ENCODE data around the gene TENM4.

TENM4 gene

DNA sequence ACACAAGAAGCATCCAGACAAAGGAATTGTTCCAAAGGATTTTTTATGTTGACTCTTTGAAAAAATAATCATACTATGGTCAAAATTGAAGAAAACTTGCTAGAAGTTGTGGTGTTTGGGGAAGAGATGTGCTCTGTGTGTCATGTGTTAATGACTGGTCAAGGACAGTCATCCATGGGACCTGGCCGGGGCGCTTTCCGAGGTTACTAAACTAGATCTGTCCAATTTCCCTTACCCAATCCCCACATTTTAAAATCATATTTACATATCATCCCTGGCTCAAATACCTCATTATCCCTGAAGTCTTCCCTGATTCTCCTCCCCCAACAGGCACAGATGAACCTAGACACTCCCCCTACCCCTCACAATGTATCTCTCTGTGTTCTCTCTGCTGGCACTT is 289.4 kb downstream of the TENM4 start:
- DNase-seq (ENCODE audit: low read depth, low spot score), result no peak
- Histone ChIP-seq H3K9ac (ENCODE audit: insufficient read length) (no peak overlapping the region), H3K4me3 (no peak overlapping the region), H3K36me3 (ENCODE audit: insufficient read depth, low read length) (no peaks in the 10 kb centered on the region), H3K9me3 (ENCODE audit: low read depth, low read length) (no peaks in the 10 kb centered on the region), H3K27ac (no peak overlapping the region)
- TF ChIP-seq FOXP2 (optimal IDR thresholded peaks at IDR 0.05; ENCODE audit: control extremely low read depth, extremely low read length, insufficient read depth) (no peak), POLR2AphosphoS5 (IDR thresholded peaks at IDR 0.05; ENCODE audit: borderline replicate concordance, low read depth, low read length) (no peak), EZH2 (IDR thresholded peaks at IDR 0.05) (no peak)

DNA sequence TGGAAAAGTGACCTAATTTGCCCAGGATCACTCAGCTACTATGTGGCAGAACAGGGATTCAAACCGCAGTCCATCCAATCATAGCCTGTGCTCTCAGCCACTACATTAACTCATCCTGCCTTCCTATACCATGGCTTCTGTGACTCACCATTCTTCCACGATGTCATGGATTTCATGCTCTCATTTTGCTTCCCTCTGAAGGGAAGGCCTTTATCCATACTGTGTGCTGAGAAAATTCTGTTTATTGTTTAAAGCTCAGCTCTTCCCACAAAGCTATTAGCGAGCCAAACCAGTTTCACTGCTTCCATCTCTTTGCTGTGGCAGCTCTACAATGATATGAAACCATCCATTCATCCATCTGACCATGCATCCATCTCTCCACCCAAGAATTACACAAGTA is 289.9 kb downstream of the TENM4 start:
- Histone ChIP-seq H3K36me3 (ENCODE audit: insufficient read depth, low read length) (no peaks in the 10 kb centered on the region), H3K4me3 (no peak overlapping the region), H3K9me3 (ENCODE audit: low read depth, low read length) (no peaks in the 10 kb centered on the region), H3K27ac (no peak overlapping the region), H3K9ac (ENCODE audit: insufficient read length) (no peak overlapping the region)
- no peak for DNase-seq (ENCODE audit: low read depth, low spot score)
- no peak for TF ChIP-seq POLR2AphosphoS5 (IDR thresholded peaks at IDR 0.05; ENCODE audit: borderline replicate concordance, low read depth, low read length)
- no peak for TF ChIP-seq FOXP2 (optimal IDR thresholded peaks at IDR 0.05; ENCODE audit: control extremely low read depth, extremely low read length, insufficient read depth)
- no peak for TF ChIP-seq EZH2 (IDR thresholded peaks at IDR 0.05)

DNA sequence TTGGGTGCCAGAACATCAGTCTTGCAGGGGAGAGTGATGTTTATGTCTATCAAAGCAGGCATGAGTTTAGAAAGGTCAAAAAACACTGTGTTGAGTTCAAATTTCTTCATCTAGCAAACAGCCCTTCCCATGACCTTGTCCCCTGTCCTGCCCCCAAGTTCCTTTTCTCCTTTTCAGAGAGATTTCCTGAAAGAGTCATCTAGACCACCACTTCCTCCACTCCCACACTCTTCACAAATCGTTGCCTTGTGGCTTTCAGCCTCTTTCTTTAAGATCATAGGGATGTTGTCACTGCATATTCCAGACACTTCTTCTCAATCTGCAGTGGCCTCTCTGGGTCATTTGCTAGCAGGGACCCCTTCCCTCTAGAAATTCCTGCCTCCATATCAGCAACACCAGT is 290.5 kb downstream of the TENM4 start:
- H3K36me3 ChIP-seq (ENCODE audit: insufficient read depth, low read length), result no peaks in the 10 kb centered on the region
- H3K27ac ChIP-seq, result no peak overlapping the region
- TF ChIP-seq POLR2AphosphoS5 (IDR thresholded peaks at IDR 0.05; ENCODE audit: borderline replicate concordance, low read depth, low read length) (no peak), FOXP2 (optimal IDR thresholded peaks at IDR 0.05; ENCODE audit: control extremely low read depth, extremely low read length, insufficient read depth) (no peak), EZH2 (IDR thresholded peaks at IDR 0.05) (no peak)
- H3K9ac ChIP-seq (ENCODE audit: insufficient read length), result no peak overlapping the region
- no peak overlapping the region for H3K4me3 ChIP-seq
- DNase-seq (ENCODE audit: low read depth, low spot score), result no peak
- H3K9me3 ChIP-seq (ENCODE audit: low read depth, low read length), result no peaks in the 10 kb centered on the region

DNA sequence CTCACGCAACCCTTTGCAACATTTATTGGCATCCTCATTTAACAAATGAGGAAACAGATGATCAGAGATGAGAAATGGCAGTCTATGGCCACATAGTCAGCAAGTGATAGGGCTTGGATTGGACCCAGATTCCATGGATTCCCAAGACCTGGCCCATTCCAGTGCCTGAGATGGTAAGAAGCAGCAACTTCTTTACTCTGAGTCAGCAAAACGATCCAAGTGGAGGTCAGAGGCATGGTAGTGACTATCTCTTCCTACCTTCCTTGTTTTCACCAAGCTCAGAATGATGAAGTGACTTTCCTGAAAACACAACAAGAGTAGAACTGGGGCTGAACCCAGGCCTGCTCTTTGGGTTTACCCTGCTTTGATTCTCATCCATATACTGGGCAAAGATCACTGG is 293.1 kb downstream of the TENM4 start:
- H3K36me3 ChIP-seq (ENCODE audit: insufficient read depth, low read length), result no peaks in the 10 kb centered on the region

DNA sequence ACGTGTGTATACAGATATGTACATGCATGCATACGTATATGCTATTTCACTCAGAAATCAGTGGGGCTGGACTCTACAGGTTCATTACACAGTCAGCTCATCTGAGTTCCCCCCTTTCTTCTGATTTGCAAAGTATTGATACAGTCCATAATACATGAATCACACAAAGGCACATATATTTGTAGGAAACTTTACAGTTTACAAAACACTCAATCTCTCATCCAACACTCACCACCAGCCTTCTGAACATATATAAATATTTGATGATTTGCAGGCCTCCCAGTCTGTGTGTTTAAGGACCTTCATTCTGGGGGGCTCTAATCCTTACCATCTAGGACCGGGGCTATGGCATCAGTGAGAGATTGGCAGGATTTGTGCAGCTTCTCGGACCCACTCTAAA is 293.8 kb downstream of the TENM4 start:
- no peak for DNase-seq (ENCODE audit: low read depth, low spot score)
- H3K27ac ChIP-seq, result no peak overlapping the region
- no peak for TF ChIP-seq EZH2 (IDR thresholded peaks at IDR 0.05)
- no peak for TF ChIP-seq POLR2AphosphoS5 (IDR thresholded peaks at IDR 0.05; ENCODE audit: borderline replicate concordance, low read depth, low read length)
- TF ChIP-seq FOXP2 (optimal IDR thresholded peaks at IDR 0.05; ENCODE audit: control extremely low read depth, extremely low read length, insufficient read depth), result no peak
- no peak overlapping the region for H3K4me3 ChIP-seq
- H3K36me3 ChIP-seq (ENCODE audit: insufficient read depth, low read length), result no peaks in the 10 kb centered on the region
- H3K9ac ChIP-seq (ENCODE audit: insufficient read length), result no peak overlapping the region
- H3K9me3 ChIP-seq (ENCODE audit: low read depth, low read length), result no peaks in the 10 kb centered on the region

More for the DNA sequence above, 293.1 kb downstream of the TENM4 start:
- DNase-seq (ENCODE audit: low read depth, low spot score), result no peak
- no peak for TF ChIP-seq FOXP2 (optimal IDR thresholded peaks at IDR 0.05; ENCODE audit: control extremely low read depth, extremely low read length, insufficient read depth)
- TF ChIP-seq POLR2AphosphoS5 (IDR thresholded peaks at IDR 0.05; ENCODE audit: borderline replicate concordance, low read depth, low read length), result no peak
- no peak for TF ChIP-seq EZH2 (IDR thresholded peaks at IDR 0.05)
- H3K27ac ChIP-seq, result no peak overlapping the region
- H3K9ac ChIP-seq (ENCODE audit: insufficient read length), result no peak overlapping the region
- no peaks in the 10 kb centered on the region for H3K9me3 ChIP-seq (ENCODE audit: low read depth, low read length)
- no peak overlapping the region for H3K4me3 ChIP-seq

DNA sequence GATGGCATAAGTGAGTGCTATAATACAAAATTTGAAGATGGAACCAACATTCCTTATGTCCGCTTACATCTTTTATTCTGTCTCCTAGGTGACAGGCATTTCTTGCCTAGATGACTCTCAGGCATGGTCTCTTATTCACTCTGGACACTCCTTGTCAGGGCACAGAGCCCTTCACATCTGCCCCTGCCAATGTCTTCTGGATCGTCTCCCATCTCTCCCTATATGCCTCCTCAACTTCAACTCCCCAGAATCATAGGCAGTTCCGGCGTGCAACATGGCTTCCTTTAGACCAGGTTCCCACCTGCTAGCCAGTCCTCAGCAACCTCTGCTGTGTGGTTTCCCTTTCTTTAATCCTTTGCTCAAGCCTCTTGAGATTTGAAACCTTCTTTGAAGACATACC is 300.9 kb downstream of the TENM4 start:
- no peak for DNase-seq (ENCODE audit: low read depth, low spot score)
- Histone ChIP-seq H3K36me3 (ENCODE audit: insufficient read depth, low read length) (no peaks in the 10 kb centered on the region), H3K4me3 (no peak overlapping the region), H3K9me3 (ENCODE audit: low read depth, low read length) (no peaks in the 10 kb centered on the region), H3K27ac (no peak overlapping the region), H3K9ac (ENCODE audit: insufficient read length) (no peak overlapping the region)
- TF ChIP-seq EZH2 (IDR thresholded peaks at IDR 0.05) (no peak), FOXP2 (optimal IDR thresholded peaks at IDR 0.05; ENCODE audit: control extremely low read depth, extremely low read length, insufficient read depth) (no peak), POLR2AphosphoS5 (IDR thresholded peaks at IDR 0.05; ENCODE audit: borderline replicate concordance, low read depth, low read length) (no peak)

DNA sequence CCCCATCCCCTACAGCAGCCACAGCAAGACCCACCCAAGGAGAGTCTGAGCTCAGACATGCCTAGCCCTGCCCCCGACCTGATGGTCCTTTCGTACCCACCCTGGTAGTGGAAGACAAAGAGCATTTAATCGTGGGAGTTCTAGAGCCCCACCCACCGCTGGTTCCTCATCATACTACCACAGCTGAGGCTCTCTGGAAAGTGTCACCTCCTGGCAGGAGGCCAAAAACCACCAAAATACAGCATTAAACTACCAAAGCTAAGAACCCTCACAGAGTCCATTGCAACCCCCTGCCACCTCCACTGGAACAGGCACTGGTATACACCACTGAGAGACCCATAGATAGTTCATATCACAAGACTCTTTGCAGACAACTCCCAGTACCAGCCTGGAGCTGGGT is 311.1 kb downstream of the TENM4 start:
- Histone ChIP-seq H3K27ac (no peak overlapping the region), H3K9me3 (ENCODE audit: low read depth, low read length) (no peaks in the 10 kb centered on the region), H3K36me3 (ENCODE audit: insufficient read depth, low read length) (no peaks in the 10 kb centered on the region), H3K9ac (ENCODE audit: insufficient read length) (no peak overlapping the region), H3K4me3 (no peak overlapping the region)
- TF ChIP-seq EZH2 (IDR thresholded peaks at IDR 0.05) (no peak), POLR2AphosphoS5 (IDR thresholded peaks at IDR 0.05; ENCODE audit: borderline replicate concordance, low read depth, low read length) (no peak), FOXP2 (optimal IDR thresholded peaks at IDR 0.05; ENCODE audit: control extremely low read depth, extremely low read length, insufficient read depth) (no peak)
- no peak for DNase-seq (ENCODE audit: low read depth, low spot score)

DNA sequence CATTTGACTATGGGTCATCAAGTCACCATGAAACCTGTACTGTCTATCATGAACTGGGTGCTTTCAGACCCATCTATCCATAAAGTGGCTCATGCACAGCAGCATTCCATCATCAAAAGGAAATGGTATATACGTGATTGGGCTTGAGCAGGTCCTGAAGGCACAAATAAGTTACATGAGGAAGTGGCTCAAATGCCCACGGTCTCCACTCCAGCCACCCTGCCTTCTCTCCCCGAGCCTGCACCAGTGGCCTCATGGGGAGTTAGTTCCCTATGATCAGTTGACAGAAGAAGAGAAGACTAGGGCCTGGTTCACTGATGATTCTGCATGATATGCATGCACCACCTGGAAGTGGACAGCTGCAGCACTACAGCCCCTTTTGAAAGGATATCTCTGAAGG is 312.5 kb downstream of the TENM4 start:
- Histone ChIP-seq H3K9me3 (ENCODE audit: low read depth, low read length) (no peaks in the 10 kb centered on the region), H3K4me3 (no peak overlapping the region), H3K27ac (no peak overlapping the region), H3K36me3 (ENCODE audit: insufficient read depth, low read length) (no peaks in the 10 kb centered on the region), H3K9ac (ENCODE audit: insufficient read length) (no peak overlapping the region)
- no peak for DNase-seq (ENCODE audit: low read depth, low spot score)
- no peak for TF ChIP-seq POLR2AphosphoS5 (IDR thresholded peaks at IDR 0.05; ENCODE audit: borderline replicate concordance, low read depth, low read length)
- TF ChIP-seq FOXP2 (optimal IDR thresholded peaks at IDR 0.05; ENCODE audit: control extremely low read depth, extremely low read length, insufficient read depth), result no peak
- TF ChIP-seq EZH2 (IDR thresholded peaks at IDR 0.05), result no peak

DNA sequence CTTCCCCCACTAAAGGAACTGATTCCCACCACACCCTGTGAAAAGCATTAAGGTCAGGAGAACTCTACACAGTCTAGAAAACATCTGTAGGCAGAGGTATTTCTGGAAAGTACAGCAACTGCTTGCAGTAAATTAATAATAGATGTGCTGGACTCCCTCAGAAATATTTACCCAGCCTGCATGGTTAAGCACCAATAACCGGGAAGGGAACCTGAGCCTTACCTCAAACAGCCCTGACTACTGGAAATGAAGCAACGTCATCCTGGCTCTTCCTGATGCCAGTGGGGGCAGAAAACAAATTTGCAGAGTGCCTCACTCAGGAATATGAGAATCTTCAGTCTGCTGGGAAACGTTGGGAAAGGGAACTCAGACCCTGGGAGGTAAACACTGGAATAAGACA is 318.1 kb downstream of the TENM4 start:
- no peak overlapping the region for H3K9ac ChIP-seq (ENCODE audit: insufficient read length)
- no peak overlapping the region for H3K4me3 ChIP-seq
- no peak overlapping the region for H3K27ac ChIP-seq
- no peak for DNase-seq (ENCODE audit: low read depth, low spot score)
- H3K9me3 ChIP-seq (ENCODE audit: low read depth, low read length), result no peaks in the 10 kb centered on the region
- no peak for TF ChIP-seq EZH2 (IDR thresholded peaks at IDR 0.05)
- no peak for TF ChIP-seq POLR2AphosphoS5 (IDR thresholded peaks at IDR 0.05; ENCODE audit: borderline replicate concordance, low read depth, low read length)
- no peak for TF ChIP-seq FOXP2 (optimal IDR thresholded peaks at IDR 0.05; ENCODE audit: control extremely low read depth, extremely low read length, insufficient read depth)
- no peaks in the 10 kb centered on the region for H3K36me3 ChIP-seq (ENCODE audit: insufficient read depth, low read length)
